ENCODE measurements around the gene SEC31B.

The SEC31B gene

GRCh38 chr10:100522107-100522801 lies 2.6 kb upstream of the SEC31B start:
- Histone ChIP-seq H3K79me2 (ENCODE audit: insufficient read depth, low read length) (no peaks in the 10 kb centered on the region), H3K27ac (ENCODE audit: low read depth, low read length) (no peak overlapping the region), H2AFZ (ENCODE audit: low read depth, low read length, severe bottlenecking) (no peak overlapping the region), H3K9me3 (ENCODE audit: insufficient read depth, low read length) (no peaks in the 10 kb centered on the region), H3K9ac (ENCODE audit: low read length) (no peak overlapping the region), H3K9me2 (replicated peaks; ENCODE audit: insufficient read depth, low read length) (no peaks in the 10 kb centered on the region), H4K20me1 (ENCODE audit: low read depth, low read length) (no peaks in the 10 kb centered on the region), H3K36me3 (ENCODE audit: low read length) (peaks cover 3% of the 10 kb centered on the region; the same call in 1 of the 2 replicates), H3K4me3 (ENCODE audit: insufficient read depth, low read length, poor library complexity, severe bottlenecking) (no peak overlapping the region), H3K4me2 (ENCODE audit: low read depth, low read length, poor library complexity, severe bottlenecking) (no peak overlapping the region), H3F3A (ENCODE audit: insufficient read depth) (no peaks in the 10 kb centered on the region; the same call in 1 of the 2 replicates), H3K27me3 (ENCODE audit: low read length) (no peaks in the 10 kb centered on the region)
- no peak for TF ChIP-seq CTCF (IDR thresholded peaks at IDR 0.05; ENCODE audit: insufficient read depth, low read length, poor library complexity, severe bottlenecking)

DNA sequence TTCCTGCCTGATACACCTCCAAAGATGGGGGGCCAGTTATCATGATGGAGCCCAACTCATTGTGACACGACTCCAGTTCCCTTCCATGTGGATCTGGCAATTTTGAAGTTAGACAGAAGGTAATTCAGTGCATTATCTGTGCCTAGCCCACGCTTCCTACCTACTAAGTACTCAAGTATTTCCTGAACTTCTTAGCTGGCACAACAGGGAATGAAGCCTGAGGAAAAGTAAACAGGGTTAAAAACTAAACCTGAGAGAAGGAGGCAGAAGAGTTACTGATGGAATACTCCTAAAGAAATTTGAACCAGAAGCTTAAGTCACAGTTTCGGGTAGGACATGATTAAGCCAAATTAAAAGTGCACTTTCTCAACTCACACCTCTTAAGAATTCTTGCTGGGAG lies 1.1 kb upstream of the SEC31B start:
- H3K36me3 ChIP-seq (ENCODE audit: low read length), result peaks cover under 1% of the 10 kb centered on the region; the same call in 1 of the 2 replicates
- H3F3A ChIP-seq (ENCODE audit: insufficient read depth), result no peaks in the 10 kb centered on the region; the same call in 1 of the 2 replicates
- H2AFZ ChIP-seq (ENCODE audit: low read depth, low read length, severe bottlenecking), result no peak overlapping the region
- no peak for TF ChIP-seq CTCF (IDR thresholded peaks at IDR 0.05; ENCODE audit: insufficient read depth, low read length, poor library complexity, severe bottlenecking)
- no peak for TF ChIP-seq EZH2phosphoT487 (conservative IDR thresholded peaks at IDR 0.05; ENCODE audit: low read length)
- H3K9me3 ChIP-seq (ENCODE audit: insufficient read depth, low read length), result no peaks in the 10 kb centered on the region
- no peaks in the 10 kb centered on the region for H3K79me2 ChIP-seq (ENCODE audit: insufficient read depth, low read length)
- H3K27me3 ChIP-seq (ENCODE audit: low read length), result no peaks in the 10 kb centered on the region
- H3K9ac ChIP-seq (ENCODE audit: low read length), result no peak overlapping the region
- no peaks in the 10 kb centered on the region for H4K20me1 ChIP-seq (ENCODE audit: low read depth, low read length)
- H3K9me2 ChIP-seq (replicated peaks; ENCODE audit: insufficient read depth, low read length), result no peaks in the 10 kb centered on the region
- H3K4me3 ChIP-seq (ENCODE audit: insufficient read depth, low read length, poor library complexity, severe bottlenecking), result no peak overlapping the region
- H3K4me2 ChIP-seq (ENCODE audit: low read depth, low read length, poor library complexity, severe bottlenecking), result no peak overlapping the region
- H3K27ac ChIP-seq (ENCODE audit: low read depth, low read length), result no peak overlapping the region

DNA sequence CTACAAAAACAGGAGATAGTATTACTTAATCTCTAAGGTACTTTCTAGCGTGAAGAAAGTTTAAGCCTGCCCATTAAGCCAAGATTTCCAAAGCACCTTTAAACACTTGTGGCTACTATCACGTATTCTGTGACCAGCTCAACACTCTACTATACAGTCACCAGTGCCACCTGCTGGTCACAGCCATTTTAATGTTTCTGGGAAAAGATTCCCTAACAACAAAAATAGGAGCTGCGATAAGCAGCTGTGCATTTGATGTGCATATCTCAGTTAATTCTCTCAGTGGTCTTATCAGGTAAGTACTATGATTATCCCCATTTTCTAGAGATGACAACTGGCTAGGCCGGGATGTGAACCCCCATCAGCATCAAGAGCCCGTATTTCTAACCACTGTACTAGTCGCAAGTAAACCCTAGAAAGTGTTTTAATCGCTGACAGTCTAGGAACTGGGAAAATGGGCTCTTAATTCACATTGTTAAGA lies 860 bp downstream of the SEC31B start:
- Histone ChIP-seq H3K27ac (ENCODE audit: low read depth, low read length) (no peak overlapping the region), H3K9me2 (replicated peaks; ENCODE audit: insufficient read depth, low read length) (no peaks in the 10 kb centered on the region), H3K4me2 (ENCODE audit: low read depth, low read length, poor library complexity, severe bottlenecking) (no peak overlapping the region), H3F3A (ENCODE audit: insufficient read depth) (no peaks in the 10 kb centered on the region; the same call in 1 of the 2 replicates), H3K27me3 (ENCODE audit: low read length) (no peaks in the 10 kb centered on the region), H3K36me3 (ENCODE audit: low read length) (no peaks in the 10 kb centered on the region), H3K9me3 (ENCODE audit: insufficient read depth, low read length) (no peaks in the 10 kb centered on the region), H2AFZ (ENCODE audit: low read depth, low read length, severe bottlenecking) (no peak overlapping the region), H4K20me1 (ENCODE audit: low read depth, low read length) (no peaks in the 10 kb centered on the region), H3K79me2 (ENCODE audit: insufficient read depth, low read length) (no peaks in the 10 kb centered on the region), H3K4me3 (ENCODE audit: insufficient read depth, low read length, poor library complexity, severe bottlenecking) (no peak overlapping the region), H3K9ac (ENCODE audit: low read length) (no peak overlapping the region)
- TF ChIP-seq EZH2phosphoT487 (conservative IDR thresholded peaks at IDR 0.05; ENCODE audit: low read length), result no peak
- TF ChIP-seq CTCF (IDR thresholded peaks at IDR 0.05; ENCODE audit: insufficient read depth, low read length, poor library complexity, severe bottlenecking), result peak; percentile 66
